Breast epithelium (tissue), 4 donors: ENCODE measurements around the gene WDR37. TPM values are rescaled to one million over a fixed set of nuclear protein-coding genes. Genes with fewer than 3 reads are reported as not detected.

Source experiments
- DNase-seq, 2 donors: peaks; one replicate each; pipeline ENCODE4 v3.0.0-alpha.2; 2019; ENCODE audit warnings: low spot score in 2 of 2
- H3K27ac ChIP-seq, 2 donors: fragments of 200-600 bp; sonication (generic) in 1 of 2; one replicate each; pipeline ENCODE4 v1.5.1; 2016 to 2019; ENCODE audit warnings: mild to moderate bottlenecking in 1 of 2
- H3K27me3 ChIP-seq, 2 donors: fragments of 200-600 bp; sonication (generic) in 1 of 2; one replicate each; pipeline versions ENCODE4 v1.5.1 to v1.6.0; 2017 to 2019; ENCODE audit warnings: control low read depth in 1 of 2, mild to moderate bottlenecking in 1 of 2
- H3K36me3 ChIP-seq: fragments of 200-600 bp; one replicate; pipeline ENCODE4 v1.5.1; 2019
- H3K4me1 ChIP-seq, 2 donors: fragments of 200-600 bp; sonication (generic); one replicate each; pipeline ENCODE4 v1.5.1; 2016 to 2019; ENCODE audit warnings: control low read depth in 1 of 2
- H3K4me3 ChIP-seq, 3 donors: fragments of 200-600 bp; sonication (generic); 1 replicate in 2 of 3; 2 replicates in 1 of 3; pipeline ENCODE4 v1.5.1; 2016 to 2019; ENCODE audit warnings: mild to moderate bottlenecking in 3 of 3, moderate library complexity in 2 of 3
- H3K9me3 ChIP-seq, 2 donors: fragments of 200-600 bp; sonication (generic) in 1 of 2; one replicate each; pipeline ENCODE4 v1.5.1; 2016 to 2019; ENCODE audit warnings: control low read depth in 1 of 2
- POLR2A ChIP-seq: fragments of 450-650 bp; IDR thresholded peaks from one replicate; pipeline ENCODE4 v1.6.1; 2016; ENCODE audit warnings: antibody characterized with exemption, mild to moderate bottlenecking, moderate library complexity
- POLR2AphosphoS5 ChIP-seq, 3 donors: sonication (generic); formaldehyde crosslinking; IDR thresholded peaks; one replicate each; pipeline ENCODE4 v1.6.1; 2017; ENCODE audit warnings: antibody characterized with exemption in 3 of 3
- intact Hi-C: fragments of 100-400 bp; cut with DNase I; formaldehyde crosslinking; loops from one replicate; pipeline ENCODE4 v1.15.1; 2023; ENCODE audit warnings: low total_unique reads
- total RNA-seq, 3 donors: library from RNA; depleted of rRNA; stranded (reverse); fragments of >200 nt; gene quantifications; one replicate each; pipeline ENCODE4 v1.1.0, GENCODE V29; 2016
- TF ChIP-seq, protein P1 (sequence below), 3 donors: fragments of 450-650 bp; IDR thresholded peaks; one replicate each; pipeline ENCODE4 v1.5.1; 2016 to 2017; ENCODE audit warnings: antibody characterized with exemption in 3 of 3, mild to moderate bottlenecking in 3 of 3, moderate library complexity in 3 of 3

Gene WDR37
- total RNA-seq, 3 donors from 2014 or later = 13.9 to 18.0 (median 14.4) TPM

DNA sequence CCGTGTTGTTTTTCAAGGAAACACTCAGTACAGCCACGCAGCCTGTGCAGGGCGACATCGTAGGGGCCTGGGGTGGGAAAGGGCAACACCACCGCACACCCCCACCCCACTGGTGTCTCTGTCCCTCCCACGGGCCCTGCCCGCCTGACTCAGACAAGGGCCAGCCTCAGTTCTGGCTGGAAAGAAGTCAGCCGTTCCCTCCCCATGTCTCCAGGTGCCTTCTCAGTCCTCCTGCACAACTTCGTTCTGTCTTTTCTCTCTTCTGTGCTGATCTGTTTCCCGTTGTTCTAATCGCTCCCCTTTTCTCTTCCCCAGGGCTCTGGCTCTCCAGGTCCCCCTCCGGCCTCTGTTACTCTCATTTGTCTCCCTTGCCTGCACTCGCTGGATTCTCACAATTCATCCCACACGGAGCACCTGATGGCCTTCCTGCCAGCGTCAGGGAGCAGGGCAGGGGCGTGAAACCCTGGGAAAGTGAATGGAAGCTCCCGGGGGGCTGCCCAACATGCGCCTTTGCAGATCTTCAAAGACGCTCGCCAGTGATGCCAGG lies 97.7 kb downstream of the WDR37 start:
- TF ChIP-seq POLR2A = no peak
- TF ChIP-seq POLR2AphosphoS5 (IDR thresholded peaks at IDR 0.05) = no peak
- TF ChIP-seq, protein P1, sequence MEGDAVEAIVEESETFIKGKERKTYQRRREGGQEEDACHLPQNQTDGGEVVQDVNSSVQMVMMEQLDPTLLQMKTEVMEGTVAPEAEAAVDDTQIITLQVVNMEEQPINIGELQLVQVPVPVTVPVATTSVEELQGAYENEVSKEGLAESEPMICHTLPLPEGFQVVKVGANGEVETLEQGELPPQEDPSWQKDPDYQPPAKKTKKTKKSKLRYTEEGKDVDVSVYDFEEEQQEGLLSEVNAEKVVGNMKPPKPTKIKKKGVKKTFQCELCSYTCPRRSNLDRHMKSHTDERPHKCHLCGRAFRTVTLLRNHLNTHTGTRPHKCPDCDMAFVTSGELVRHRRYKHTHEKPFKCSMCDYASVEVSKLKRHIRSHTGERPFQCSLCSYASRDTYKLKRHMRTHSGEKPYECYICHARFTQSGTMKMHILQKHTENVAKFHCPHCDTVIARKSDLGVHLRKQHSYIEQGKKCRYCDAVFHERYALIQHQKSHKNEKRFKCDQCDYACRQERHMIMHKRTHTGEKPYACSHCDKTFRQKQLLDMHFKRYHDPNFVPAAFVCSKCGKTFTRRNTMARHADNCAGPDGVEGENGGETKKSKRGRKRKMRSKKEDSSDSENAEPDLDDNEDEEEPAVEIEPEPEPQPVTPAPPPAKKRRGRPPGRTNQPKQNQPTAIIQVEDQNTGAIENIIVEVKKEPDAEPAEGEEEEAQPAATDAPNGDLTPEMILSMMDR (IDR thresholded peaks at IDR 0.05) = no peak
- peak in 1 of 2 donors; percentile 4 for DNase-seq

DNA sequence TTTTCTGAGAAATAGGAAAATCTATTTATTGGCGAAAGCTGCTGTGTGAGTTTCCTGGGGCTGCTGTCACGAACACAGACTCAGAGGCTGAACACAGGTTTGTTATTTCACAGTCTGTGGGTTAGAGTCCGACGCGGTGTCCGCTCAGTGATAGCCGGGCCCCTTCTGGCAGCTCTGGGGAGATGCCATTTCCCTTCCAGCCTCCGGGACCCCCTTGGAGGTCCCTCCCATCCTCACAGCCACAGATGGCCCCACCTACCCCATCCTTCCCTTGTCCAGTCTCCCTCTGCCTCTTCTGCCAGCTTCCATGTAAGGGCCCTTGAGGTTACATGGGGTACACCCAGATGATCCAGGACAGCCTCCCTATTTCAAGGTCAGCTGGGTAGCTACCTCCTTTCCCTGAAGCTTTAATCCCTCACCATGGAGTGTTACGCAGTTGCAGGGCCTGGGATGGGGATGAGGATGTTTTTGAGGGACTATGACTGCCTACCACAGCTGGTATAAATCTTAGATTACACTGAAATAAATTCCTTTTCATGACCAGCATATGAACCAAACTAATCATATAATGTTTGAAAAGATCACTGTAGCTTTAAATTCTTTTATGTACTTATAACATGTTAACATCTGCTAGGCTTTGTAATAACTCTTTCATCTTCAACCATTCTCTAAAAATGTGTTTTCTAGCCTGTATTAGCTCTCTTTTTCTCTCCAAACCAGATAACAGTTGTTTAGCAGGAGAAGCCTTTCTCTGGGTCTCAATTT lies 98.5 kb downstream of the WDR37 start:
- no peak for DNase-seq
- H3K4me1 ChIP-seq = no peaks in the 10 kb centered on the region
- H3K9me3 ChIP-seq = no peaks in the 10 kb centered on the region
- no peaks in the 10 kb centered on the region for H3K27me3 ChIP-seq
- intact Hi-C loops = no loop called here
- TF ChIP-seq, protein P1 (IDR thresholded peaks at IDR 0.05) = no peak
- TF ChIP-seq POLR2A (no peak), POLR2AphosphoS5 (IDR thresholded peaks at IDR 0.05) (no peak)
- no peak overlapping the region for H3K27ac ChIP-seq
- H3K4me3 ChIP-seq = no peak overlapping the region
- H3K36me3 ChIP-seq = no peaks in the 10 kb centered on the region

More for the DNA sequence above, 97.7 kb downstream of the WDR37 start:
- Histone ChIP-seq H3K4me3 (no peak overlapping the region), H3K27ac (peak overlapping the region in 1 of 2 donors; percentile 25), H3K27me3 (no peaks in the 10 kb centered on the region), H3K36me3 (no peaks in the 10 kb centered on the region), H3K9me3 (no peaks in the 10 kb centered on the region), H3K4me1 (no peaks in the 10 kb centered on the region)
- intact Hi-C loops = no loop called here

DNA sequence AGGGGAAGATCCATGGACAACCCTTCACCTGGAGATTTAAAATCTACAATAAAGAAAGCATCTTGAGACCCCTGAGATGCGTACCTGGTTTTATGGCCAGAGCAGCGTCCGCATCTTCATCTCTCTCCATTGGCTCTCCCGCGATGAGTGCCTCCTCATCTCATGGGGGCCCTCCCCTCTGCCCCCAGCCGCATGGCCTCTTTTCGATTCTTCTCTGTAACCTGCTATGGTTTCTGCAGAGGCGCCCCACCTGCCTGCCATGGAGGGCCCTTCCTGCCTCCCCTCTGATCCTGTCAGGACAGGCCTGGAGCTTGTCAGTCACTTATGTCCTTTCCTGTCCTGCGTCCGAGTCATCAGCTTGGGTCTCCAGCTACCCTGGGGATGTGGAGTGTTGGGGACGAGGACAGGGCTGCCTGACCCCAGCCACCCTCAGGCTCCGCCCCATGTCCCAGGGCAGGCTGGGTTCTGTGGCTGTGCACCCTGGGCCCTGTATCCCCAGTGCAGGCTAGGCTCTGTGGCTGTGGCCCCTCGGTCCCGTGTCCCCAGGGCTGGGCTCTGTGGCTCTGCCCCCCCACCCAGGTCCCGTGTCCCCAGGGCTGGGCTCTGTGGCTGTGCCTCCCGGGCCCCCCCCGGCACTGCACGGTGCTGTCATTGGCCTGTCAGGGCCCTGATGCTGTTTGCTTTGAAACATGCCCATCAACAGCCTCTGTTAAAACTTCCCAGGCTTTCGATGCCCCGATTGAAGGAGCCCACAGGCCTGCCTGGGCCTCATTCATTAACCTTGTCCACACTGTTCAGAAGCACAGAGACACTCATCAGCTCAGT lies 99.8 kb downstream of the WDR37 start:
- DNase-seq = peak in 1 of 2 donors; percentile 11
- Histone ChIP-seq H3K4me3 (no peak overlapping the region), H3K4me1 (no peaks in the 10 kb centered on the region), H3K36me3 (no peaks in the 10 kb centered on the region), H3K27me3 (no peaks in the 10 kb centered on the region), H3K9me3 (no peaks in the 10 kb centered on the region), H3K27ac (no peak overlapping the region)
- intact Hi-C loops = no loop called here
- TF ChIP-seq, protein P1 (IDR thresholded peaks at IDR 0.05) = no peak
- TF ChIP-seq POLR2AphosphoS5 (IDR thresholded peaks at IDR 0.05) (no peak), POLR2A (no peak)

DNA sequence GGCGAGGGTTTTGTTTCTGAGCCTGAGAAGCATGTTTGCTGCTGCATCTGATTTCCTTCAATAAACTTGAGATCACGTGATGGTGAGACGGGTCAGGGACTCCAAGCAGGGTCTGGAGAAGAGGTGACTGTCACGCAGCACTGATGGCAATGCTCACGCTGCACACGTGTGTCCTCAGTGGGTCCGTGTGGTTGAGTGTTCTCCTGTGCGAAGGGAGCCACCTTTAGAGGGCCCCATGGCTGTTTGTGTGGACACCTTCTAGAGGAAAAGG lies 100.4 kb downstream of the WDR37 start:
- H3K27me3 ChIP-seq = no peaks in the 10 kb centered on the region
- DNase-seq = no peak
- H3K27ac ChIP-seq = no peak overlapping the region
- intact Hi-C loops = no loop called here
- no peak overlapping the region for H3K4me3 ChIP-seq
- no peak for TF ChIP-seq POLR2AphosphoS5 (IDR thresholded peaks at IDR 0.05)
- TF ChIP-seq, protein P1 (IDR thresholded peaks at IDR 0.05) = no peak
- TF ChIP-seq POLR2A = no peak
- H3K36me3 ChIP-seq = no peaks in the 10 kb centered on the region
- H3K4me1 ChIP-seq = no peaks in the 10 kb centered on the region
- no peaks in the 10 kb centered on the region for H3K9me3 ChIP-seq
